ENCODE results near the gene TMEM204. TPM values are rescaled to one million over a fixed set of nuclear protein-coding genes. Genes with fewer than 3 reads are reported as not detected.

The TMEM204 gene
- polyA plus RNA-seq, 3 donors, result 0.09 to 1.5 (median 1.3) TPM

- Mint-ChIP-seq H3K4me3 (no peak overlapping the region), H3K27me3 (ENCODE audit: low read depth in 3 of 3) (peaks cover 0 to 1% (median 0%) of the 10 kb centered on the region in 3 donors), H3K36me3 (peaks cover 0 to 21% of the 10 kb centered on the region in 2 donors), H3K27ac (peak overlapping the region in 1 of 7 donors; percentile 15), H3K9me3 (no peaks in the 10 kb centered on the region), H3K4me1 (no peaks in the 10 kb centered on the region)
- H3K9me3 ChIP-seq (replicated peaks in 1 of 2; ENCODE audit: control insufficient read depth in 1 of 2, insufficient read depth in 1 of 2, low read length in 2 of 2), result no peaks in the 10 kb centered on the region
- no peak overlapping the region for H2AFZ ChIP-seq (ENCODE audit: insufficient read depth, low read depth, low read length, poor library complexity, severe bottlenecking)
- H3K4me2 ChIP-seq (replicated peaks; ENCODE audit: extremely low read depth, low read length, poor library complexity, severe bottlenecking), result no peak overlapping the region
- whole genome bisulfite sequencing (ENCODE audit: insufficient coverage), result 91% methylated on average over 15 of the region's 18 CpGs
- H3K4me3 ChIP-seq (replicated peaks in 1 of 3; ENCODE audit: low read depth in 2 of 3, low read length in 3 of 3), result no peak overlapping the region
- no peak overlapping the region for H3K27ac ChIP-seq (ENCODE audit: low read depth in 1 of 2, low read length in 2 of 2)
- H3K36me3 ChIP-seq (replicated peaks in 1 of 2; ENCODE audit: control insufficient read depth in 1 of 2, insufficient read depth in 2 of 2, low read length in 2 of 2), result peaks cover 0 to 4% of the 10 kb centered on the region in 2 donors
- no peak overlapping the region for H3K9ac ChIP-seq (ENCODE audit: insufficient read depth, low read length, poor library complexity, severe bottlenecking)
- no peaks in the 10 kb centered on the region for H3K4me1 ChIP-seq (ENCODE audit: control insufficient read depth in 1 of 2, insufficient read depth in 2 of 2, low read length in 2 of 2)
- no peaks in the 10 kb centered on the region for H4K20me1 ChIP-seq (ENCODE audit: insufficient read depth, low read length)
- no peak for DNase-seq
- intact Hi-C loops (cut with micrococcal nuclease), result no loop called here
- H3K27me3 ChIP-seq (ENCODE audit: control insufficient read depth in 2 of 2, insufficient read depth in 2 of 2, low read length in 2 of 2), result no peaks in the 10 kb centered on the region
- no peak for TF ChIP-seq CTCF (IDR thresholded peaks at IDR 0.05)
- no peaks in the 10 kb centered on the region for H3K79me2 ChIP-seq (ENCODE audit: insufficient read depth, low read length)
These were observed 26.0 kb downstream of the TMEM204 start for GRCh38 chr16:1559446-1559975.

- no peaks in the 10 kb centered on the region for H3K4me1 Mint-ChIP-seq
- Histone ChIP-seq H3K36me3 (replicated peaks in 1 of 2; ENCODE audit: control insufficient read depth in 1 of 2, insufficient read depth in 2 of 2, low read length in 2 of 2) (peaks cover 0 to 4% of the 10 kb centered on the region in 2 donors), H3K4me3 (replicated peaks in 1 of 3; ENCODE audit: low read depth in 2 of 3, low read length in 3 of 3) (no peak overlapping the region), H3K4me2 (replicated peaks; ENCODE audit: extremely low read depth, low read length, poor library complexity, severe bottlenecking) (no peak overlapping the region), H3K27me3 (ENCODE audit: control insufficient read depth in 2 of 2, insufficient read depth in 2 of 2, low read length in 2 of 2) (no peaks in the 10 kb centered on the region), H3K79me2 (ENCODE audit: insufficient read depth, low read length) (no peaks in the 10 kb centered on the region), H2AFZ (ENCODE audit: insufficient read depth, low read depth, low read length, poor library complexity, severe bottlenecking) (no peak overlapping the region), H3K27ac (ENCODE audit: low read depth in 1 of 2, low read length in 2 of 2) (no peak overlapping the region), H3K9me3 (replicated peaks in 1 of 2; ENCODE audit: control insufficient read depth in 1 of 2, insufficient read depth in 1 of 2, low read length in 2 of 2) (no peaks in the 10 kb centered on the region), H3K9ac (ENCODE audit: insufficient read depth, low read length, poor library complexity, severe bottlenecking) (no peak overlapping the region), H4K20me1 (ENCODE audit: insufficient read depth, low read length) (no peaks in the 10 kb centered on the region), H3K4me1 (ENCODE audit: control insufficient read depth in 1 of 2, insufficient read depth in 2 of 2, low read length in 2 of 2) (no peaks in the 10 kb centered on the region)
- WGBS (ENCODE audit: insufficient coverage), result 96% methylated on average over 15 of the region's 15 CpGs
- no peak for DNase-seq
- H3K9me3 Mint-ChIP-seq, result no peaks in the 10 kb centered on the region
- no peak overlapping the region for H3K27ac Mint-ChIP-seq
- H3K4me3 Mint-ChIP-seq, result no peak overlapping the region
- peaks cover 0 to 1% (median 0%) of the 10 kb centered on the region in 3 donors for H3K27me3 Mint-ChIP-seq (ENCODE audit: low read depth in 3 of 3)
- intact Hi-C loops (cut with micrococcal nuclease), result no loop called here
- peaks cover 0 to 16% of the 10 kb centered on the region in 2 donors for H3K36me3 Mint-ChIP-seq
- TF ChIP-seq CTCF (IDR thresholded peaks at IDR 0.05), result no peak
These were observed 26.7 kb downstream of the TMEM204 start for GRCh38 chr16:1560153-1560552.

Measured in CD14-positive monocyte (primary cell).